AG09309 (cell line): ENCODE data around the gene PUM1.
"Not testable (repeated sequence)": the region's sequence is repeated elsewhere in the genome, so short reads cannot be mapped to it uniquely, and the experiment has no call there.

Experiments used
- DNase-seq: peaks from one replicate; pipeline ENCODE4 v3.0.0-alpha.2; 2010; ENCODE audit warnings: low read depth
- H3K4me3 ChIP-seq: 2 replicates; pipeline ENCODE4 v1.5.1; 2011; ENCODE audit warnings: mild to moderate bottlenecking, low read depth, low read length, moderate library complexity; ENCODE audit not compliant: control insufficient read depth
- CTCF ChIP-seq: IDR thresholded peaks from 2 replicates; pipeline ENCODE4 v1.5.1; 2011; ENCODE audit warnings: mild to moderate bottlenecking, low read depth, low read length, inconsistent platforms; ENCODE audit not compliant: insufficient read depth, control insufficient read depth; ENCODE audit errors: missing control alignments

The PUM1 gene

GRCh38 chr1:31054958-31055481 is 10.5 kb downstream of the PUM1 start:
- no peak for TF ChIP-seq CTCF
- DNase-seq: no peak
- no peak overlapping the region for H3K4me3 ChIP-seq

DNA sequence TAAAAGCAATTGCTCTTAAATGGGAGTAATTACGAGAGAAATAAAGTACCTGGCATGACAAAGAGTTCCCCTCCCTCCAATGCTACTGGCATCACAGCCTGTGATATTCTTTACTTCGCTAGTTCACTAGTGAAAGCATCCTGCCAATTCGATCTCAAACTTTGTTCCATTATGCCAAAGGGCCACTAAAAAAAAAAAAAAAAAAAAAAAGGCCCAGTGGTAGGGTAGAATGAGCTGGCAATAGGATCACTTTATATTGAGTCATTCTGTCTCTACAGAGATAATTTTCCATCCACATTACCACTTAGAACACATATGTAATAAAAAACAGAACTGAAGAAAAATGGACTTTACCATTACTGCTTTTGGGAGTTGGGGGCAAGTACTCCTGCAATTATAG is 11.2 kb downstream of the PUM1 start:
- DNase-seq: no peak
- H3K4me3 ChIP-seq: no peak overlapping the region
- TF ChIP-seq CTCF: no peak

- not testable (repeated sequence) for DNase-seq, H3K4me3 ChIP-seq
Observed at GRCh38 chr1:31052613-31053012, 12.9 kb downstream of the PUM1 start.

- no peak overlapping the region for H3K4me3 ChIP-seq
- DNase-seq: no peak
- TF ChIP-seq CTCF: no peak
Observed at GRCh38 chr1:31051611-31052010, 13.9 kb downstream of the PUM1 start.

GRCh38 chr1:31047507-31047906 is 18.0 kb downstream of the PUM1 start:
- DNase-seq, H3K4me3 ChIP-seq: not testable (repeated sequence)

GRCh38 chr1:31043631-31044030 is 21.9 kb downstream of the PUM1 start:
- no peak for DNase-seq
- no peak overlapping the region for H3K4me3 ChIP-seq
- TF ChIP-seq CTCF: no peak

- no peak overlapping the region for H3K4me3 ChIP-seq
- no peak for TF ChIP-seq CTCF
- no peak for DNase-seq
Observed at GRCh38 chr1:31042656-31043055, 22.9 kb downstream of the PUM1 start.

DNA sequence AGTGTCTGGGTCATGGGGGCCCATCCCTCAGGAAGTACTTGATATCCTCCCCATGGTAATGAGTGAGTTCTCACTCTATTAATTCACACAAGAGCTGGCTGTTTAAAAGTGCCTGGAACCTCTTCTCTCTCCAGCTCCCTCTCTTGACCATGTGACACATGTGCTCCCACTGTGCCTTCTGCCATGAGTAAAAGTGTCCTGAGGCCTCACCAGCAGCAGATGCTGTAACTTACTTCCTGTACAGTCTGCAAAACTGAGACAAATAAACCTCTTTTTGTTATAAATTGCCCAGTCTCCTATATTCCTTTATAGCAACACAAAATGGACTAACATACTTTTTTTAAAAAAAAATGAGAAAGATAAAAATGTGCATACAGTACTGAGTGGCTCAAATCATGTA is 24.0 kb downstream of the PUM1 start:
- H3K4me3 ChIP-seq: no peak overlapping the region
- DNase-seq: no peak
- TF ChIP-seq CTCF: no peak
